ENCODE data around the gene NXPE4.

DNA sequence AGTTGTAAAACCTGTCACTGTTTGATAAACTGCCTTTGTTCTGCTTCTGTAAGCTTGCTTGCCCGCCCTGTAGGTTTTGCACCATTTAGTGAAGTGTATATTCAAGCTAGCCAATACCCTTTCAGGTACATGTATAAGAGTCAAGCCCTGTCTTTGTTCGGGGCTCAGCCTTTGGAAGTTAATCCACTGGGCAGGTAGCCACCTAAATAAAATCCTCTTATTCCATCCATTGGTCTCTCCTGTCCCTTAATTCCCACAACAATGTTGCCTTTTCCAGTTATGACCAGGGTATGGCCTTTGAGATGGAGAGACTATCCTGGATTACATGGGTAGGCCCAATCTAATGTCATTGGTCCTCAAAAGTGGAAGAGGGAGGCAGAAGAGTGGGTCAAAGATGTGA, 69.9 kb downstream of the NXPE4 start:
- TF ChIP-seq CHD2 (IDR thresholded peaks at IDR 0.05; ENCODE audit: low read length) (no peak), TAF1 (IDR thresholded peaks at IDR 0.05; ENCODE audit: low read depth, low read length) (no peak), POLR2A (IDR thresholded peaks at IDR 0.05; ENCODE audit: control extremely low read depth in 1 of 2, low read depth in 2 of 2, low read length in 2 of 2) (no peak), RAD21 (IDR thresholded peaks at IDR 0.05 in 1 of 2, conservative IDR thresholded peaks at IDR 0.05 in 1 of 2; ENCODE audit: low read depth in 2 of 2, low read length in 2 of 2) (no peak), EP300 (IDR thresholded peaks at IDR 0.05; ENCODE audit: borderline replicate concordance in 1 of 2, low read depth in 2 of 2, low read length in 2 of 2) (no peak), BACH1 (IDR thresholded peaks at IDR 0.05; ENCODE audit: low read length) (no peak), EZH2 (IDR thresholded peaks at IDR 0.05; ENCODE audit: low read depth, low read length, severe bottlenecking) (no peak)
- TF ChIP-seq, protein P1, sequence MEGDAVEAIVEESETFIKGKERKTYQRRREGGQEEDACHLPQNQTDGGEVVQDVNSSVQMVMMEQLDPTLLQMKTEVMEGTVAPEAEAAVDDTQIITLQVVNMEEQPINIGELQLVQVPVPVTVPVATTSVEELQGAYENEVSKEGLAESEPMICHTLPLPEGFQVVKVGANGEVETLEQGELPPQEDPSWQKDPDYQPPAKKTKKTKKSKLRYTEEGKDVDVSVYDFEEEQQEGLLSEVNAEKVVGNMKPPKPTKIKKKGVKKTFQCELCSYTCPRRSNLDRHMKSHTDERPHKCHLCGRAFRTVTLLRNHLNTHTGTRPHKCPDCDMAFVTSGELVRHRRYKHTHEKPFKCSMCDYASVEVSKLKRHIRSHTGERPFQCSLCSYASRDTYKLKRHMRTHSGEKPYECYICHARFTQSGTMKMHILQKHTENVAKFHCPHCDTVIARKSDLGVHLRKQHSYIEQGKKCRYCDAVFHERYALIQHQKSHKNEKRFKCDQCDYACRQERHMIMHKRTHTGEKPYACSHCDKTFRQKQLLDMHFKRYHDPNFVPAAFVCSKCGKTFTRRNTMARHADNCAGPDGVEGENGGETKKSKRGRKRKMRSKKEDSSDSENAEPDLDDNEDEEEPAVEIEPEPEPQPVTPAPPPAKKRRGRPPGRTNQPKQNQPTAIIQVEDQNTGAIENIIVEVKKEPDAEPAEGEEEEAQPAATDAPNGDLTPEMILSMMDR (IDR thresholded peaks at IDR 0.05; ENCODE audit: control extremely low read depth in 1 of 3, insufficient read depth in 1 of 3, low read depth in 1 of 3, low read length in 3 of 3), result no peak

Data from H1 (cell line).